ENCODE results near the gene SLAMF7. TPM values are rescaled to one million over a fixed set of nuclear protein-coding genes. Genes with fewer than 3 reads are reported as not detected.
A peak's percentile ranks its signal among the peaks of the same experiment; 100 is the strongest.

Gene SLAMF7
- total and polyA plus RNA-seq, 2 of the 8 experiments (the other 6 are each of a cell fraction or from before 2014, with no cell fraction given): not detected

DNA sequence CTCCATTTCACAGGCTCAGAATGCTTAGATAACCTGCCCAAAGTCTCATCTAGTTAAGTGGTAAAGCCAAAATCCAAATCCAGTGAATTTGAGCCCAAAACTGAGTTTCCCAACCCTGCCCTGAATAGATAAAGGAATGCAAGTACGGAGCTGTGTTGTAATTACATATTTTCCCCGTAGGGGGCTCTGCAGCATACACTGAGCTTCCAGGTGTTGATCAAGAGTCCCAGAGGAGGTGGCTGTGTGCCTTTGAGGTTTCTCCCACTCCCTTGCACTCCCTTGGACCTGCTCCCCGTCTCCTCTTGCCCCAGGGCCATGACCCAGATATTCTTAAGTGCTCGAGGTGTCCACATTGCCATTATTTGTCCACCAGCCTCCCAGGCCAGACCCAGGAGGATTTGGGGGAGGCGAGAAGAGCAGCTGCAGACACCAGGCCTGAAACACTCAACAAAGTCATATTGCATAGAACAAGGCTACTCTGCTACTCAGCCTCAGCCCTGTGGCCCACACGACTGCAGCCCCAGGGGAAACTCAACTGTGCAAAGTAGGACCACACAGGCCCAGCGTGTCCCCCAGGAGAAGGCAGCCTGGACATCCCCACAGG, 38.5 kb downstream of the SLAMF7 start:
- H3K4ac ChIP-seq (replicated peaks; ENCODE audit: insufficient read length, low read depth, low read length): peak overlapping the region; percentile 10
- H4K5ac ChIP-seq (ENCODE audit: insufficient read length, low read depth, low read length): no peak overlapping the region
- H3K23ac ChIP-seq (ENCODE audit: insufficient read length): no peak overlapping the region
- H2AFZ ChIP-seq (ENCODE audit: low read length): peak overlapping the region; percentile 75; the same call in 1 of the 2 replicates
- no peaks in the 10 kb centered on the region for H3K4me1 ChIP-seq (replicated peaks in 1 of 4; ENCODE audit: control insufficient read depth in 3 of 4, insufficient read depth in 4 of 4, low read length in 3 of 4)
- no peaks in the 10 kb centered on the region for H4K20me1 ChIP-seq (replicated peaks in 1 of 2; ENCODE audit: control insufficient read depth in 1 of 2, insufficient read depth in 2 of 2, low read length in 2 of 2)
- H3K27me3 ChIP-seq (replicated peaks in 1 of 4; ENCODE audit: control insufficient read depth in 3 of 4, extremely low read depth in 1 of 4, insufficient read depth in 3 of 4, low read length in 3 of 4): no peaks in the 10 kb centered on the region
- DNase-seq (ENCODE audit: low read depth in 1 of 2, low spot score in 2 of 2): peak in 1 of 2 experiments; percentile 70
- POLR2A ChIA-PET (ENCODE audit: partially characterized antibody): interaction anchor here (1.0 kb wide), 1 partner anchor 13 kb away, joined by 3 read pairs; no protein-coding TSS in a partner anchor
- no peaks in the 10 kb centered on the region for H3K79me2 ChIP-seq (ENCODE audit: control insufficient read depth in 1 of 2, insufficient read depth in 2 of 2, low read length in 2 of 2)
- peak overlapping the region; percentile 75 for H2BK15ac ChIP-seq (ENCODE audit: low read length)
- H3K14ac ChIP-seq (ENCODE audit: insufficient read length): no peak overlapping the region
- H3K9me3 ChIP-seq (ENCODE audit: insufficient read depth in 2 of 2, low read depth in 1 of 2, low read length in 1 of 2): no peaks in the 10 kb centered on the region; a peak in 1 of 4 replicates
- no peak overlapping the region for H4K91ac ChIP-seq (replicated peaks; ENCODE audit: insufficient read length, low read length)
- no peak overlapping the region for H3K56ac ChIP-seq (replicated peaks; ENCODE audit: insufficient read length, low read depth, low read length)
- WGBS, 2 experiments (ENCODE audit: extremely low coverage in 1 of 2, insufficient coverage in 1 of 2, insufficient read length in 1 of 2, insufficient replicate concordance in 2 of 2, low coverage in 1 of 2, low lambda C conversion rate in 2 of 2, missing lambda C conversion rate in 1 of 2): 56% methylated on average over 7 of the region's 7 CpGs; no CpG with 5 or more reads in 1 of the 2 experiments
- peak overlapping the region; percentile 31; the same call in 1 of the 2 replicates for H2BK12ac ChIP-seq (ENCODE audit: low read depth, low read length)
- CTCF ChIA-PET (ENCODE audit: partially characterized antibody): interaction anchor here (0.6 to 8.2 kb wide), 53 partner anchors 12 to 361 kb away, joined by 3 to 141 read pairs (median 4); partner anchors contain the start of genes ITLN2, LY9 and SLAMF7
- H3K79me1 ChIP-seq (ENCODE audit: low read depth, low read length): no peaks in the 10 kb centered on the region
- H3K4me2 ChIP-seq (ENCODE audit: insufficient read depth in 1 of 2, low read depth in 2 of 2, low read length in 2 of 2): no peak overlapping the region
- no peak overlapping the region for H4K8ac ChIP-seq (ENCODE audit: extremely low read depth, insufficient read depth, low read length)
- no peaks in the 10 kb centered on the region for H3K23me2 ChIP-seq (ENCODE audit: low read depth, low read length)
- H2AK5ac ChIP-seq (ENCODE audit: low read depth, low read length): no peak overlapping the region
- no peak overlapping the region for H2BK120ac ChIP-seq (replicated peaks; ENCODE audit: low read depth, low read length)
- H3K9ac ChIP-seq (replicated peaks in 1 of 4; ENCODE audit: extremely low read depth in 1 of 4, low read depth in 3 of 4, low read length in 3 of 4): no peak overlapping the region
- H3K36me3 ChIP-seq (ENCODE audit: control insufficient read depth in 2 of 4, insufficient read depth in 4 of 4, low read length in 3 of 4): no peaks in the 10 kb centered on the region
- H2BK5ac ChIP-seq (ENCODE audit: low read depth, low read length): no peak overlapping the region
- no peak overlapping the region for H3K18ac ChIP-seq (ENCODE audit: extremely low read depth, low read length)
- no peak overlapping the region for H3K27ac ChIP-seq (ENCODE audit: low read depth, low read length)
- H3K4me3 ChIP-seq (ENCODE audit: extremely low read depth in 1 of 4, insufficient read depth in 2 of 4, low read depth in 3 of 4, low read length in 4 of 4): no peak overlapping the region
- no peak overlapping the region for H2BK20ac ChIP-seq (ENCODE audit: low read length)
- peak; percentile 90 for FAIRE-seq
- no peak for TF ChIP-seq BACH1 (IDR thresholded peaks at IDR 0.05; ENCODE audit: low read length)
- no peak for TF ChIP-seq GABPA (IDR thresholded peaks at IDR 0.05; ENCODE audit: borderline replicate concordance, insufficient read depth, low read length)
- no peak for TF ChIP-seq TAF1 (IDR thresholded peaks at IDR 0.05; ENCODE audit: low read depth, low read length)
- TF ChIP-seq RAD21 (IDR thresholded peaks at IDR 0.05 in 1 of 2, conservative IDR thresholded peaks at IDR 0.05 in 1 of 2; ENCODE audit: low read depth in 2 of 2, low read length in 2 of 2): peak; percentile 67 to 70
- TF ChIP-seq GTF2F1 (IDR thresholded peaks at IDR 0.05; ENCODE audit: borderline replicate concordance, low read depth, low read length): no peak
- no peak for TF ChIP-seq JUND (IDR thresholded peaks at IDR 0.05; ENCODE audit: low read length)
- TF ChIP-seq SP4 (IDR thresholded peaks at IDR 0.05; ENCODE audit: low read length): no peak
- no peak for TF ChIP-seq ZNF274 (IDR thresholded peaks at IDR 0.05; ENCODE audit: borderline replicate concordance, extremely low read depth, low read length)
- no peak for TF ChIP-seq EP300 (IDR thresholded peaks at IDR 0.05; ENCODE audit: borderline replicate concordance in 1 of 2, low read depth in 2 of 2, low read length in 2 of 2)
- TF ChIP-seq HDAC6 (IDR thresholded peaks at IDR 0.05; ENCODE audit: low read depth, low read length): no peak
- TF ChIP-seq PHF8 (conservative IDR thresholded peaks at IDR 0.05; ENCODE audit: low read depth, low read length): no peak
- no peak for TF ChIP-seq RFX5 (IDR thresholded peaks at IDR 0.05; ENCODE audit: borderline replicate concordance, low read depth, low read length)
- TF ChIP-seq TCF12 (IDR thresholded peaks at IDR 0.05; ENCODE audit: low read depth, low read length): 0 out of 2 replicates have a peak, but pooled peaks have one; percentile 60

All from H1 (cell line).